K562 (cell line): ENCODE results near the gene NUP62. TPM values are rescaled to one million over a fixed set of nuclear protein-coding genes. Genes with fewer than 3 reads are reported as not detected.

Experiments
- ATAC-seq: fragments of 200-7000 bp; cut with Tn5 transposase; 3 replicates; pipeline ENCODE4 v1.9.1; 2020; ENCODE audit warnings: moderate library complexity
- BruUV-seq: library from RNA; stranded (reverse); fragments of 400-500 nt; replicated peaks from 2 replicates; lab custom pipeline; 2021; lab: Mats Ljungman, UMichigan
- CTCF ChIA-PET: fragments of 300-600 bp; formaldehyde crosslinking; extraction: SDS; loops from one replicate; lab custom pipeline; 2021; ENCODE audit warnings: low intra/inter-chr PET ratio; lab: Yijun Ruan, JAX
- POLR2A ChIA-PET: fragments of 300-600, 350-650 bp; sonication (Branson Sonifier 250); formaldehyde crosslinking; extraction: SDS; loops from one replicate; lab custom pipeline; 2021; ENCODE audit warnings: antibody characterized with exemption, inconsistent platforms; lab: Yijun Ruan, JAX
- DNase-seq, 4 experiments: peaks; one replicate each; pipeline versions ENCODE4 v3.0.0 to v3.0.0-alpha.2; 2011 to 2018; ENCODE audit warnings: low spot score in 3 of 4, mixed read lengths in 3 of 4; ENCODE audit errors: extremely low read depth in 1 of 4
- FAIRE-seq: peaks from 2 replicates; lab custom pipeline; 2011; peaks lifted over from hg19 to GRCh38; lab: Jason Lieb, UNC
- H2AFZ ChIP-seq: 2 replicates; pipeline ENCODE4 v1.6.0; 2011; ENCODE audit warnings: low read depth, low read length, control low read depth, inconsistent platforms
- H3K27ac ChIP-seq: fragments of 200-600 bp; 3 replicates; pipeline ENCODE4 v1.8.0; 2011; ENCODE audit warnings: low read depth, mild to moderate bottlenecking, control low read depth, inconsistent platforms, low read length, moderate library complexity, mixed read lengths; ENCODE audit errors: extremely low read depth
- H3K27me3 ChIP-seq, 2 experiments: fragments of 300-600 bp in 1 of 2; 2 replicates in 1 of 2; 3 replicates in 1 of 2; pipeline versions ENCODE4 v1.6.0 to v1.8.0; 2011; ENCODE audit warnings: inconsistent platforms in 2 of 2, low read length in 2 of 2, mild to moderate bottlenecking in 1 of 2, mixed read lengths in 1 of 2, moderate library complexity in 1 of 2; ENCODE audit not compliant: control insufficient read depth in 2 of 2, insufficient read depth in 2 of 2
- H3K36me3 ChIP-seq: fragments of 300-600 bp; 3 replicates; pipeline ENCODE4 v1.8.0; 2011; ENCODE audit warnings: mild to moderate bottlenecking, low read length, inconsistent platforms; ENCODE audit not compliant: control insufficient read depth, insufficient read depth
- H3K4me1 ChIP-seq, 2 experiments: fragments of 200-600 bp in 1 of 2; replicated peaks in 1 of 2; 2 replicates in 1 of 2; 3 replicates in 1 of 2; pipeline versions ENCODE4 v1.5.1 to v1.8.0; 2011; ENCODE audit warnings: inconsistent platforms in 2 of 2, low read length in 2 of 2, mild to moderate bottlenecking in 1 of 2, mixed read lengths in 1 of 2, moderate library complexity in 1 of 2; ENCODE audit not compliant: control insufficient read depth in 2 of 2, insufficient read depth in 2 of 2
- H3K4me2 ChIP-seq: 2 replicates; pipeline ENCODE4 v1.6.1; 2011; ENCODE audit warnings: low read length, control low read depth, inconsistent platforms, mixed read lengths; ENCODE audit not compliant: insufficient read depth
- H3K4me3 ChIP-seq: fragments of 200-600 bp; sonication (generic), shearing (Covaris generic); 2 replicates; pipeline ENCODE4 v1.5.1; 2016; ENCODE audit warnings: control low read depth, inconsistent platforms
- H3K79me2 ChIP-seq: fragments of 200-600 bp; 3 replicates; pipeline ENCODE4 v1.8.0; 2011; ENCODE audit warnings: low read length, inconsistent platforms; ENCODE audit not compliant: control insufficient read depth, insufficient read depth
- H3K9ac ChIP-seq, 2 experiments: 2 replicates each; pipeline versions ENCODE4 v1.6.0 to v1.6.1; 2011; ENCODE audit warnings: low read depth in 2 of 2, low read length in 2 of 2, control low read depth in 1 of 2, inconsistent platforms in 1 of 2, mild to moderate bottlenecking in 1 of 2, mixed read lengths in 1 of 2; ENCODE audit not compliant: insufficient read depth in 1 of 2
- H3K9me1 ChIP-seq: one replicate; pipeline ENCODE4 v1.6.0; 2011; ENCODE audit warnings: inconsistent platforms, mild to moderate bottlenecking, low read length, moderate library complexity; ENCODE audit not compliant: control insufficient read depth, insufficient read depth
- H3K9me3 ChIP-seq: replicated peaks from 2 replicates; pipeline ENCODE4 v1.5.1; 2011; ENCODE audit warnings: low read depth, low read length, inconsistent platforms; ENCODE audit not compliant: control insufficient read depth, insufficient read depth
- H4K20me1 ChIP-seq: replicated peaks from 2 replicates; pipeline ENCODE4 v1.6.1; 2011; ENCODE audit warnings: low read length, inconsistent platforms, mixed read lengths; ENCODE audit not compliant: control insufficient read depth, insufficient read depth
- HOXB6 ChIP-seq: fragments of 250-450 bp; sonication (Bioruptor Pico); IDR thresholded peaks from 2 replicates; pipeline ENCODE4 v1.5.1; 2022; ENCODE audit warnings: mild to moderate bottlenecking, borderline replicate concordance
- USF1 ChIP-seq: sonication (generic); formaldehyde crosslinking; IDR thresholded peaks from 2 replicates; pipeline ENCODE4 v1.9.0; 2022; ENCODE audit warnings: mild to moderate bottlenecking, missing genetic modification reagents
- WGBS: fragments of 100-300 bp; shearing (Covaris generic); methylation state at CpG from one replicate; pipeline ENCODE4 v1.1.6; 2016; ENCODE audit warnings: low coverage, mixed read lengths; ENCODE audit not compliant: insufficient coverage; ENCODE audit errors: missing lambda C conversion rate; 5-methylcytosine and 5-hydroxymethylcytosine counted together
- in situ Hi-C: fragments of 300-500 bp; cut with MboI; formaldehyde crosslinking; loops from 4 replicates; pipeline ENCODE4 v1.15.0; 2018; ENCODE audit warnings: inconsistent platforms, mixed read lengths
- intact Hi-C: fragments of 100-400 bp; cut with micrococcal nuclease; formaldehyde crosslinking; loops from 2 replicates; pipeline ENCODE4 v1.14.2; 2022
- polyA plus RNA-seq, 8 experiments: library from polyadenylated mRNA; depleted of rRNA in 4 of 8; stranded (reverse) in 5 of 8; unstranded in 3 of 8; fragments of >200 nt; fragmentation: Nextera tagmentation in 2 of 8; fragmentation: Illumina TruSeq in 1 of 8; extraction: Ambion mirVana in 2 of 8; extraction: Trizol in 1 of 8; gene quantifications; 2 replicates each; pipeline versions ENCODE4 v1.2.1 to v1.2.3, GENCODE V29; 2011 to 2014; ENCODE audit warnings: inconsistent platforms in 1 of 8, missing spikeins in 1 of 8
- total RNA-seq, 7 experiments: library from RNA; depleted of rRNA in 6 of 7; stranded (reverse); fragments of >200 nt in 6 of 7; fragmentation: Illumina TruSeq in 2 of 7; extraction: Trizol in 2 of 7; gene quantifications; 2 replicates each; pipeline versions ENCODE4 v1.2.1 to v1.2.3, GENCODE V29; 2011 to 2021; ENCODE audit warnings: low replicate concordance in 1 of 7

The NUP62 gene
- total and polyA plus RNA-seq, 9 of the 15 experiments (the other 6 are each of a cell fraction or from before 2014, with no cell fraction given): 16.9 to 109 (median 66.0) TPM

GRCh38 chr19:49895566-49896297, 33.6 kb downstream of the NUP62 start:
- Histone ChIP-seq H4K20me1 (peaks cover 3% of the 10 kb centered on the region; the same call in 1 of the 2 replicates), H2AFZ (no peak overlapping the region), H3K4me1 (peaks cover 4 to 38% of the 10 kb centered on the region in 2 experiments; a peak in 4 of 5 replicates), H3K4me2 (no peak overlapping the region), H3K9me3 (no peaks in the 10 kb centered on the region), H3K79me2 (no peaks in the 10 kb centered on the region), H3K36me3 (no peaks in the 10 kb centered on the region), H3K9me1 (peaks cover 7% of the 10 kb centered on the region), H3K4me3 (no peak overlapping the region), H3K27ac (no peak overlapping the region), H3K9ac (peak overlapping the region in 1 of 2 experiments; percentile 65; a peak in 1 of 4 replicates), H3K27me3 (peaks cover 2 to 14% of the 10 kb centered on the region in 2 experiments; a peak in 3 of 5 replicates)
- no peak; the same call in 2 of the 3 replicates for ATAC-seq
- FAIRE-seq: no peak
- DNase-seq: no peak
- intact Hi-C loops (no loop called here), in situ Hi-C loops (no loop called here)
- TF ChIP-seq USF1 (CRISPR knock-in tag) (peak; percentile 10; the same call in 1 of the 2 replicates), HOXB6 (CRISPR knock-in tag) (no peak)
- ChIA-PET POLR2A (interaction anchor here (0.9 to 2.1 kb wide), 6 partner anchors 8 to 45 kb away, joined by 3 to 8 read pairs (median 4); no protein-coding TSS in a partner anchor), CTCF (no interaction called here)
- BruUV-seq: no TSS peak
- 15% methylated on average over 11 of the region's 17 CpGs for WGBS
